CD14-positive monocyte (primary cell): ENCODE measurements around the gene HTR1B. TPM values are rescaled to one million over a fixed set of nuclear protein-coding genes. Genes with fewer than 3 reads are reported as not detected.
A peak's percentile ranks its signal among the peaks of the same experiment; 100 is the strongest.

ENCODE experiments used
- DNase-seq, 3 donors: peaks; one replicate each; pipeline ENCODE4 v3.0.0-alpha.2; 2011 to 2022
- H2AFZ ChIP-seq: 2 replicates; pipeline ENCODE4 v1.6.0; 2012; ENCODE audit warnings: mild to moderate bottlenecking, low read depth, low read length, inconsistent platforms; ENCODE audit not compliant: insufficient read depth, poor library complexity, severe bottlenecking
- H3K27ac ChIP-seq, 2 donors: 1 replicate in 1 of 2; 2 replicates in 1 of 2; pipeline ENCODE4 v1.5.1; 2012 to 2013; ENCODE audit warnings: low read length in 2 of 2, control low read depth in 1 of 2, inconsistent platforms in 1 of 2, low read depth in 1 of 2, mild to moderate bottlenecking in 1 of 2
- H3K27me3 ChIP-seq, 2 donors: one replicate each; pipeline versions ENCODE4 v1.6.0 to v1.6.1; 2011 to 2013; ENCODE audit warnings: low read length in 2 of 2; ENCODE audit not compliant: control insufficient read depth in 2 of 2, insufficient read depth in 2 of 2
- H3K36me3 ChIP-seq, 2 donors: replicated peaks in 1 of 2; 1 replicate in 1 of 2; 2 replicates in 1 of 2; pipeline versions ENCODE4 v1.5.1 to v1.6.1; 2012 to 2013; ENCODE audit warnings: low read length in 2 of 2, control low read depth in 1 of 2, inconsistent platforms in 1 of 2, mild to moderate bottlenecking in 1 of 2; ENCODE audit not compliant: insufficient read depth in 2 of 2, control insufficient read depth in 1 of 2
- H3K4me1 ChIP-seq, 2 donors: 1 replicate in 1 of 2; 2 replicates in 1 of 2; pipeline versions ENCODE4 v1.5.1 to v1.6.1; 2012 to 2013; ENCODE audit warnings: low read length in 2 of 2, control low read depth in 1 of 2, inconsistent platforms in 1 of 2, mild to moderate bottlenecking in 1 of 2, moderate library complexity in 1 of 2; ENCODE audit not compliant: insufficient read depth in 2 of 2, control insufficient read depth in 1 of 2
- H3K4me2 ChIP-seq: replicated peaks from 2 replicates; pipeline ENCODE3; 2012; ENCODE audit warnings: low read length, moderate library complexity, mild to moderate bottlenecking; ENCODE audit not compliant: poor library complexity, severe bottlenecking; ENCODE audit errors: extremely low read depth
- H3K4me3 ChIP-seq, 3 experiments: fragments of 200-600 bp in 1 of 3; sonication (generic) in 1 of 3; replicated peaks in 1 of 3; 1 replicate in 2 of 3; 2 replicates in 1 of 3; pipeline ENCODE4 v1.5.1; 2011 to 2013; ENCODE audit warnings: low read length in 3 of 3, mild to moderate bottlenecking in 3 of 3, control low read depth in 2 of 3, low read depth in 2 of 3, inconsistent platforms in 1 of 3, moderate library complexity in 1 of 3
- H3K79me2 ChIP-seq: 2 replicates; pipeline ENCODE4 v1.6.0; 2012; ENCODE audit warnings: mild to moderate bottlenecking, control low read depth, inconsistent platforms, low read length, moderate library complexity; ENCODE audit not compliant: insufficient read depth
- H3K9ac ChIP-seq: 2 replicates; pipeline ENCODE4 v1.6.0; 2017; ENCODE audit warnings: low read length, mild to moderate bottlenecking; ENCODE audit not compliant: insufficient read depth, poor library complexity, severe bottlenecking
- H3K9me3 ChIP-seq, 2 donors: replicated peaks in 1 of 2; 1 replicate in 1 of 2; 2 replicates in 1 of 2; pipeline versions ENCODE4 v1.5.1 to v1.6.1; 2012 to 2013; ENCODE audit warnings: low read length in 2 of 2, control low read depth in 1 of 2; ENCODE audit not compliant: control insufficient read depth in 1 of 2, insufficient read depth in 1 of 2
- H4K20me1 ChIP-seq: 2 replicates; pipeline ENCODE4 v1.6.0; 2012; ENCODE audit warnings: mild to moderate bottlenecking, low read length, control low read depth, moderate library complexity; ENCODE audit not compliant: insufficient read depth
- H3K27ac Mint-ChIP-seq, 7 donors: one replicate each; pipeline ENCODE4 v1.8.0; 2020; ENCODE audit warnings: mild to moderate bottlenecking in 7 of 7, mixed read lengths in 7 of 7, moderate library complexity in 6 of 7, inconsistent platforms in 2 of 7
- H3K27me3 Mint-ChIP-seq, 3 donors: one replicate each; pipeline ENCODE4 v1.8.0; 2021 to 2022; ENCODE audit warnings: low read depth in 3 of 3, mild to moderate bottlenecking in 3 of 3, mixed read lengths in 3 of 3, moderate library complexity in 3 of 3, inconsistent platforms in 1 of 3
- H3K36me3 Mint-ChIP-seq, 2 donors: one replicate each; pipeline ENCODE4 v1.8.0; 2020; ENCODE audit warnings: mixed read lengths in 2 of 2, inconsistent platforms in 1 of 2, mild to moderate bottlenecking in 1 of 2
- H3K4me1 Mint-ChIP-seq: one replicate; pipeline ENCODE4 v1.8.0; 2020; ENCODE audit warnings: mild to moderate bottlenecking, mixed read lengths
- H3K4me3 Mint-ChIP-seq, 2 donors: one replicate each; pipeline ENCODE4 v1.8.0; 2020; ENCODE audit warnings: mild to moderate bottlenecking in 2 of 2, mixed read lengths in 2 of 2, moderate library complexity in 1 of 2
- H3K9me3 Mint-ChIP-seq, 7 donors: one replicate each; pipeline ENCODE4 v1.8.0; 2020 to 2022; ENCODE audit warnings: mixed read lengths in 7 of 7, mild to moderate bottlenecking in 6 of 7, moderate library complexity in 6 of 7, inconsistent platforms in 2 of 7
- CTCF ChIP-seq: fragments of 200-600 bp; IDR thresholded peaks from one replicate; pipeline ENCODE4 v1.8.0; 2022; ENCODE audit warnings: antibody characterized with exemption, mild to moderate bottlenecking
- WGBS: methylation state at CpG from one replicate; pipeline ENCODE4 v1.1.5; 2013; ENCODE audit warnings: missing lambda C conversion rate; ENCODE audit not compliant: insufficient coverage; 5-methylcytosine and 5-hydroxymethylcytosine counted together
- intact Hi-C, 2 donors: fragments of 100-400 bp; cut with micrococcal nuclease; formaldehyde crosslinking; loops; one replicate each; pipeline versions ENCODE4 v1.15.0 to v1.15.1; 2023
- polyA plus RNA-seq, 3 donors: library from polyadenylated mRNA; depleted of rRNA in 1 of 3; unstranded in 2 of 3; stranded (reverse) in 1 of 3; fragments of 300-500 nt in 2 of 3; fragments of >200 nt in 1 of 3; fragmentation: Illumina TruSeq in 2 of 3; gene quantifications; 1 replicate in 2 of 3; 2 replicates in 1 of 3; pipeline ENCODE4 v1.2.3, GENCODE V29; 2012 to 2021

The HTR1B gene
- polyA plus RNA-seq, 3 donors = not detected

DNA sequence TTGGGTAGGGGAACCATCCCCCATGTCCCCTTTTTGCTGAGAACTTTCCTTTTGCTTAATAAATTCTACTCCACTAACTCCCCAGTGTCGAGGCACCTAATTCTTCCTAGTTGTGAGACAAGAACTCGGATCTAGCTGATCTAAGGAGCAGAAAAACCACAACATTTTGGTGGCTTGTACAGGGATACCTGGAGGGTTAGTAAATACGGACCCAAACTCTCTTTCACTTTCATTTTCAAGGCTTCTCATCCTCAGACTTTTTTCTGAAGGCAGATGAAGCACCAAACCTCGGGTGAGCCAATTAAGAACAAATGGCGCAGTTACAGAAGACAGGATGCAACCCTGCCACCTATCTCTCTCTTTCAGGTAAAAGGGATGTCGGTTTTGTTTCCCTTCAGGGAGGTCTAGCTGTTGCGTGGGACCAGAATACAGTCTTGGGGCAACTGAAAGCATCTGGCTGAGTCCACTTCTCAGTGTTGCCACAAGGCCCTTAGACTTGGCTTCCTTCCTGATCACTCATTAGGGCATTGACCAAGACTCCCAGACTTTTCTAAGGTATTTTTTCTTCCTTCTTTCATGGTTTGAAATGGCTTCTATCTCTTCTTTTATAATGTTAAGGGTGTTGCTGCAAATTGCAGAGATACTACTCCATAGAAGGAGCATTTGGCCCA lies 11.1 kb upstream of the HTR1B start:
- H3K4me3 Mint-ChIP-seq = peak overlapping the region in 1 of 2 donors; percentile 18
- peaks cover 0 to 7% of the 10 kb centered on the region in 2 donors for H3K9me3 ChIP-seq
- no peak overlapping the region for H2AFZ ChIP-seq
- no peak for DNase-seq
- peak overlapping the region; percentile 16 for H3K4me2 ChIP-seq
- H3K9ac ChIP-seq = no peak overlapping the region
- no peaks in the 10 kb centered on the region for H4K20me1 ChIP-seq
- H3K27me3 Mint-ChIP-seq = peaks cover 0 to 2% (median 0%) of the 10 kb centered on the region in 3 donors
- no peak overlapping the region for H3K27ac Mint-ChIP-seq
- no peak for TF ChIP-seq CTCF
- H3K4me1 Mint-ChIP-seq = no peaks in the 10 kb centered on the region
- no peaks in the 10 kb centered on the region for H3K4me1 ChIP-seq
- whole genome bisulfite sequencing = 75% methylated on average over 4 of the region's 7 CpGs
- no peaks in the 10 kb centered on the region for H3K36me3 Mint-ChIP-seq
- H3K9me3 Mint-ChIP-seq = peaks cover 0 to 6% (median 4%) of the 10 kb centered on the region in 7 donors
- H3K36me3 ChIP-seq = no peaks in the 10 kb centered on the region
- peak overlapping the region in 1 of 3 experiments; percentile 14 for H3K4me3 ChIP-seq
- no peaks in the 10 kb centered on the region for H3K79me2 ChIP-seq
- no peaks in the 10 kb centered on the region for H3K27me3 ChIP-seq
- intact Hi-C loops = no loop called here
- H3K27ac ChIP-seq = no peak overlapping the region

DNA sequence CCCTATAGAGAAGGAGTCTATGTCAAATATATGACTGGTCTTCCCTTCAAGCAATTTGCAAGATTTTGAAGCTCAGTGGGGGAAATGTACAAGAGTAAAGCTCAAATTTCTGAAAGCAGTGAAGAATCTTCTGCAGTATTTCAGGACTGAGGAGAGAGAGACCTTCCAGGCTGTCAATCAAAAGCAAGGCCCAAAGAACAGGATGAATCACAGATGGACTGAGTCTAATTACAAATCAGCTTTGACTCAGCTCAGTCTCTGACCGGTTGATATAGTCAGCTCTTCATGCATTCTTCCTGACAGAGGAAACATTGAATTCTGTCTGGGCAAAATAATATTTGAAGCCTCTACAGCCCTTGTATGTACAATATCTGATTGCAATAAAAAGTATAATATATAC lies 7.7 kb upstream of the HTR1B start:
- H3K9me3 Mint-ChIP-seq = peaks cover under 1 to 16% (median 8%) of the 10 kb centered on the region in 7 donors
- peaks cover 6 to 8% of the 10 kb centered on the region in 2 donors for H3K4me1 ChIP-seq
- peaks cover 7% of the 10 kb centered on the region for H3K4me1 Mint-ChIP-seq
- no peaks in the 10 kb centered on the region for H3K36me3 Mint-ChIP-seq
- H3K4me2 ChIP-seq = no peak overlapping the region
- H3K4me3 Mint-ChIP-seq = no peak overlapping the region
- H3K27me3 Mint-ChIP-seq = peaks cover 19 to 21% (median 20%) of the 10 kb centered on the region in 3 donors
- H3K4me3 ChIP-seq = no peak overlapping the region
- no peak for TF ChIP-seq CTCF
- peaks cover 4 to 7% of the 10 kb centered on the region in 2 donors for H3K9me3 ChIP-seq
- H3K27ac ChIP-seq = no peak overlapping the region
- WGBS = no CpG with 5 or more reads among the region's 1 CpG
- H3K27me3 ChIP-seq = peaks cover 12 to 25% of the 10 kb centered on the region in 2 donors
- no peaks in the 10 kb centered on the region for H3K79me2 ChIP-seq
- no peak for DNase-seq
- intact Hi-C loops = no loop called here
- no peaks in the 10 kb centered on the region for H4K20me1 ChIP-seq
- no peak overlapping the region for H2AFZ ChIP-seq
- no peak overlapping the region for H3K27ac Mint-ChIP-seq
- H3K36me3 ChIP-seq = no peaks in the 10 kb centered on the region
- no peak overlapping the region for H3K9ac ChIP-seq
